OCI-LY3 (cell line): ENCODE measurements around the gene BCO1.

Experiments used
- CTCF ChIP-seq: fragments of 200-600, 300-600 bp; sonication (generic); IDR thresholded peaks from 2 replicates; pipeline ENCODE4 v1.5.1; 2014; ENCODE audit warnings: antibody characterized with exemption, low read length, low read depth
- EZH2phosphoT487 ChIP-seq: fragments of 200-600 bp; shearing (Covaris generic); IDR thresholded peaks from 2 replicates; pipeline ENCODE4 v1.6.1; 2018; ENCODE audit warnings: antibody characterized with exemption, mixed run types, low read depth

- TF ChIP-seq CTCF (no peak), EZH2phosphoT487 (no peak)
Observed at GRCh38 chr16:81316176-81316496, 77.6 kb downstream of the BCO1 start.
